Smooth muscle cell of the brain vasculature (primary cell): Measurements from ENCODE around the gene NIPBL.
"Not testable (repeated sequence)": the region's sequence is repeated elsewhere in the genome, so short reads cannot be mapped to it uniquely, and the experiment has no call there.

Experiments used
- DNase-seq: peaks from one replicate; pipeline ENCODE4 v3.0.0-alpha.2; 2012; ENCODE audit warnings: low read depth, low spot score

Gene NIPBL

GRCh38 chr5:36948650-36949049, 72.1 kb downstream of the NIPBL start:
- DNase-seq: no peak

GRCh38 chr5:36949593-36949992, 73.0 kb downstream of the NIPBL start:
- DNase-seq: no peak

- no peak for DNase-seq
These were observed 74.3 kb downstream of the NIPBL start for GRCh38 chr5:36950586-36951457.

- DNase-seq: no peak
These were observed 76.5 kb downstream of the NIPBL start for GRCh38 chr5:36953043-36953442.

DNA sequence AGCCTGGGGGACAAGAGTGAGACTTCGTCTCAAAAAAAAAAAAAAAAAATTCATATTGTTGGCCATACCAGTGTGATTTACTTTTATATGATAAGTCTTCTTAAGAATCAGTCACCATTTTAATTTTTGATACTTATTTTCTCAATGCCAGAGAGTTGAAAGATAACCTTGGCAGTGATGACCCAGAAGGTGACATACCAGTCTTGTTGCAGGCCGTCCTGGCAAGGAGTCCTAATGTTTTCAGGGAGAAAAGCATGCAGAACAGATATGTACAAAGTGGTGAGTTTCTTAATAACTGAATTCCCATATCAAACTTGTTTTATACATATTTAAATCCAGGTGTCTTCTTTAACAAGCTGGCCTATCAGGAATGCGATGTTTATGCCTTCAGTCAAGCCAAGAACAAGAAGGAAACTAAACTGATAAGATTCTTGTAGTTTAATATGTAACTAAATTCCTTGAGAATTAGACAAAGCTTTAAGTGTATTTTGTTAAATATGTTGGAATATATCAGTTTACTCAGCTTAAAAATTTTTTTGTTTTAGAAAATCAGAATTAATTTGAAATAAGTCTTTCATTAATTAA, 81.5 kb downstream of the NIPBL start:
- no peak for DNase-seq

DNA sequence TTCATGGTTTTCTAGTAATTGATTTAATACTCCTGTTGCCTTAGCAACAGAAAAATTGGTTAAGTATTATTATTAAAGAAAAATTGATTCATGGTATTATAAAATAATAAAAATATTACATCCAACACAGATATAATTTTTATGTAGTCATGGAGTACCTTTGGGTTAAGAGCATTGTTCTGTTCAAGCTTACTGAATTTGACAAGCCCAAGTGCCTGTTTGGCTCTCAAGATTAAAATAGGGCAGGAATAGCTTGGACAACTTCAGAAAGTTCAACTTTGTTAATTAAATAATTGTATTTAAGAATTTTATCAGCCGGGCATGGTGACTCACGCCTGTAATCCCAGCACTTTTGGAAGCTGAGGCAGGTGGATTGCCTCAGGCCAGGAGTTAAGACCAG, 82.0 kb downstream of the NIPBL start:
- DNase-seq: no peak

- no peak for DNase-seq
These were observed 88.6 kb downstream of the NIPBL start for GRCh38 chr5:36965179-36965578.

GRCh38 chr5:36969700-36970395, 93.3 kb downstream of the NIPBL start:
- DNase-seq: no peak

GRCh38 chr5:36978196-36978595, 101.6 kb downstream of the NIPBL start:
- DNase-seq: no peak

DNA sequence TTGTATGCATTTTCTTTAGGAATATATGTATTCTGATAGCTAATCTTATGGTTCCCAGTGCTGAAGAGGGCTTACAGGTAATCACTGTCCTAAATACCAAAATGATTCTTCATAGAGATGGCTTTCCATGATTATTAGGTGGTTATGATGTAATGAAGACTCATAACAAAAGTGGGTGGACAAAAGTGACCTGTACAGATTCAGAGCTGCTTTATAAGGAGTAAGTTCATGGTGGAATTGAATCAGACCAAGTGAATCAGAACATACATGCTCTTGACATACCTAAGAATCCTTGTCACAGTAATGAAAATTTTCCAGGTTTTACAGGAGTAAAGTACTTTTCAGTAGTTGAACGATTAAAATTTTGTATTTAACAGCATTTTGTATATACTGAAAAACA, 105.6 kb downstream of the NIPBL start:
- DNase-seq: no peak

- DNase-seq: no peak
These were observed 108.8 kb downstream of the NIPBL start for GRCh38 chr5:36985387-36985786.

- DNase-seq: no peak
These were observed 111.8 kb downstream of the NIPBL start for GRCh38 chr5:36988396-36988795.

DNA sequence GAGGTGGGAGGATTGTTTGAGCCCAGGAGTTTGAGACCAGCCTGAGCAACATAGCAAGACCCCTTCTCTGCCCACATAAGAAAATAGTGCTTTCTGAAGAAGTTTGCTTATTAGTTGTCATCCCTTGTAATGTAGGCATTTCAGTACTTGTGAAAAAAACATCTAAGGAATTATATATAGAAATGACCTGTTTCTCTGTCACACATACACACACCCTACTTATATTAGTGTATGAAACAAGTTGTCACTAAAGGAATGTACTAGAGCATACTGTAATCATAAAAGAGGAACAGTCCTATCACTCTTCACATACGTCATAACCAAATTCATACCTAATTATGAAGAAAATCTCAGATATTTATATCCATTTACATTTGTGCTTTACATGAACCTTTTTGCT, 122.0 kb downstream of the NIPBL start:
- DNase-seq: no peak

DNA sequence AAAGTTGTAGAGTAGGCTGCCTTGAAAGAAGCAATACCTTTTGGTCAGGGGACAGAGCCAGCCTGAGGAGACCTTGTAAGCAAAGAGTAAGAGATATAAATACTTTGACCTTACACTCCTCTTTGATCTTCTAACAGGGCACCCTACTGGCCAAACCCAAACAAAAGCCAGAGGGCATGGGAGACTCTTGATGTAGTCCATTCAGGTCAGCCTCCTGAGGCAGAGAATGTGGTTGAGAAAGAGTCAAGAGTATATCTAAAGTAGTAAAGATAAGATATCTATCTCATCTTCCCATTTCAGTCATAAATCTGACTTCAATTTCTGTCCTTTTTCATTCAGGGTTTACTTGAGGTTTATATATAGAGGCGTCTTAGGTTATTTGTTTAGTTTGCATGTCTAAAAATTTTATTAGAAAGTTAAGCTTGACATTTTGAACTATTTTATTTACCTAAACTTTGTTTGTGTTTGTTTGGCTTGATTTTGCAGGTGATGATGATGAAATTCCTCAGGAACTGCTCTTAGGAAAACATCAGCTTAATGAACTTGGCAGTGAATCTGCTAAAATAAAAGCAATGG, 125.7 kb downstream of the NIPBL start:
- DNase-seq: no peak

GRCh38 chr5:37005252-37005651, 128.7 kb downstream of the NIPBL start:
- DNase-seq: no peak

DNA sequence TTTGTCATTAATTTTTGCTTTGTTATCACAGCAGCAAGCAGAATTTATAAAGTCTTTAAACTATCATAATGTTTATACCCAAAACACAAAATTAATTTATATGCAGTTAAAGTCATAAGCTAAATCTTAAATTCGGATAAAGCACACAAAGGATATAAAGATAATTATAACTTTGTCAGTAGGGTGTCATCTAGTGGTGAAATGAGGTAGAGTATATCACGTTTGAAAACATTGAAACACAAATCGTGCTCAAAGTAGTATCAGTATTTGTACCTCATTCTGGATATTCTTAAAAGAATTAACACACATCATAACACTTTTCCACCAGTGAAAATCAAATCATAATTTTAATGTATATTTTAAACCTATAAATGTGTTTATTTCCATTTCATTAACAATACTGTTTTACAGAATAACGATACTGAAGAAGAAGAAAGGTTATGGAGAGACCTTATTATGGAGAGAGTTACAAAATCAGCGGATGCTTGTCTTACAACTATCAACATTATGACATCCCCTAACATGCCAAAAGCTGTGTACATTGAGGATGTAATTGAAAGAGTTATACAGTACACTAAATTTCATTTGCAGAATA, 129.5 kb downstream of the NIPBL start:
- DNase-seq: peak; percentile 4

DNA sequence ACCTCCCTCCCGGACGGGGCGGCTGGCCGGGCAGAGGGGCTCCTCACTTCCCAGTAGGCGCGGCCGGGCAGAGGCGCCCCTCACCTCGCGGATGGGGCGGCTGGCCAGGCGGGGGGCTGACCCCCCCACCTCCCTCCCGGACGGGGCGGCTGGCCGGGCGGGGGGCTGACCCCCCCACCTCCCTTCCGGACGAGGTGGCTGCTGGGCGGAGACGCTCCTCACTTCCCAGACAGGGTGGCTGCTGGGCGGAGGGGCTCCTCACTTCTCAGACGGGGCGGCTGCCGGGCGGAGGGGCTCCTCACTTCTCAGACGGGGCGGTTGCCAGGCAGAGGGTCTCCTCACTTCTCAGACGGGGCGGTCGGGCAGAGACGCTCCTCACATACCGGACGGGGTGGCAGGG, 136.6 kb downstream of the NIPBL start:
- DNase-seq: not testable (repeated sequence)

GRCh38 chr5:37014321-37014720, 137.8 kb downstream of the NIPBL start:
- DNase-seq: no peak

- no peak for DNase-seq
These were observed 139.5 kb downstream of the NIPBL start for GRCh38 chr5:37015795-37016666.

DNA sequence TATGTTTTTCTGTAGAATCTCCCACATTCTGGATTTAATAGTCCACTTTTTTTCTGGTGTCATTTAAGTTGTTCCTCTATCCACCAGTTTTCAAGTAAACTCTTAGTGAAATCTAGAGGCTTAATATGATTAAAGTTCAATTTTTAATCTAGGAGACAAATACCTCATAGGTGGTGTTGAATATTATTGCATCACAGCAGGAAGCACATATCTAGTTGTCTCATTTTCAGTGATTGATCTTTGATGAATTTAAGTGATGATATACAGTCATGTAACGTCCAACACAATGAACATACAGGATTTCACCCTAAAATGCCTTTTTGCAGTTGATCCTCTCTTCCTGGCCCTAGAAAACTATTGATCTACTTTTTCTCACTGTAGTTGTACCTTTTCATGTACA, 152.3 kb downstream of the NIPBL start:
- DNase-seq: no peak

GRCh38 chr5:37029436-37029835, 152.9 kb downstream of the NIPBL start:
- DNase-seq: no peak
